Thoracic aorta (tissue), 2 donors: ENCODE measurements around the gene PITPNM1. TPM values are rescaled to one million over a fixed set of nuclear protein-coding genes. Genes with fewer than 3 reads are reported as not detected.

Experiments used
- ATAC-seq: fragments of 150-250 bp; one replicate; pipeline ENCODE4 v1.8.0; 2017; ENCODE audit warnings: low read depth; ENCODE audit not compliant: insufficient number of reproducible peaks, low FRiP score
- DNase-seq: peaks from one replicate; pipeline ENCODE4 v3.0.0-alpha.2; 2020; ENCODE audit warnings: low spot score
- H3K27ac ChIP-seq, 2 donors: fragments of 200-600 bp; sonication (generic); 1 replicate in 1 of 2; 2 replicates in 1 of 2; pipeline ENCODE4 v1.5.1; 2016; ENCODE audit warnings: mild to moderate bottlenecking in 2 of 2, moderate library complexity in 2 of 2
- H3K27me3 ChIP-seq: fragments of 200-600 bp; sonication (generic); replicated peaks from 2 replicates; pipeline ENCODE4 v1.6.0; 2016; ENCODE audit warnings: mild to moderate bottlenecking; ENCODE audit not compliant: insufficient read depth
- H3K36me3 ChIP-seq: fragments of 200-600 bp; sonication (generic); one replicate; pipeline ENCODE4 v1.5.1; 2016
- H3K4me1 ChIP-seq, 2 donors: fragments of 200-600 bp; sonication (generic); 1 replicate in 1 of 2; 2 replicates in 1 of 2; pipeline versions ENCODE4 v1.5.1 to v1.6.0; 2016; ENCODE audit warnings: low read depth in 2 of 2, mild to moderate bottlenecking in 1 of 2; ENCODE audit not compliant: control insufficient read depth in 1 of 2
- H3K4me3 ChIP-seq: fragments of 200-600 bp; sonication (generic); 2 replicates; pipeline ENCODE4 v1.5.1; 2016; ENCODE audit warnings: mild to moderate bottlenecking
- H3K9me3 ChIP-seq: fragments of 200-600 bp; sonication (generic); 2 replicates; pipeline ENCODE4 v1.5.1; 2016
- CTCF ChIP-seq: fragments of 200-600 bp; sonication (generic); IDR thresholded peaks from one replicate; pipeline ENCODE4 v1.5.1; 2019; ENCODE audit warnings: antibody characterized with exemption
- total RNA-seq, 2 donors: library from RNA; depleted of rRNA; stranded (reverse); fragments of >200 nt; gene quantifications; one replicate each; pipeline versions ENCODE4 v1.1.0 to v1.2.3, GENCODE V29; 2016

PITPNM1 gene
- total RNA-seq, 2 donors from 2014 or later, result 27.1 to 32.5 TPM

GRCh38 chr11:67523556-67524479, 18.7 kb upstream of the PITPNM1 start:
- ATAC-seq, result no peak
- DNase-seq, result no peak
- Histone ChIP-seq H3K36me3 (no peaks in the 10 kb centered on the region), H3K4me1 (no peaks in the 10 kb centered on the region), H3K4me3 (no peak overlapping the region), H3K27me3 (no peaks in the 10 kb centered on the region), H3K27ac (no peak overlapping the region), H3K9me3 (no peaks in the 10 kb centered on the region)
- TF ChIP-seq CTCF, result no peak

- TF ChIP-seq CTCF, result no peak
- no peak within 1 kb of the TSS for H3K27ac ChIP-seq
- H3K36me3 ChIP-seq, result no peaks in the 10 kb centered on the region
- no peak within 1 kb of the TSS for H3K4me3 ChIP-seq
- no peak for ATAC-seq
- no peaks in the 10 kb centered on the region for H3K9me3 ChIP-seq
- H3K4me1 ChIP-seq, result no peaks in the 10 kb centered on the region
- DNase-seq, result no peak
- H3K27me3 ChIP-seq, result no peaks in the 10 kb centered on the region
These were observed 17.8 kb upstream of the PITPNM1 start, which contains the start of gene CABP2 for GRCh38 chr11:67522844-67523555. Gene CABP2, minus strand, starts transcription at chr11:67523446. Its CDS starts 120 bp downstream, at chr11:67523326.

- H3K27ac ChIP-seq, result no peak overlapping the region
- TF ChIP-seq CTCF, result no peak
- H3K9me3 ChIP-seq, result no peaks in the 10 kb centered on the region
- H3K4me1 ChIP-seq, result no peaks in the 10 kb centered on the region
- H3K36me3 ChIP-seq, result no peaks in the 10 kb centered on the region
- no peak for ATAC-seq
- DNase-seq, result no peak
- H3K27me3 ChIP-seq, result no peaks in the 10 kb centered on the region
- H3K4me3 ChIP-seq, result no peak overlapping the region
These were observed 17.2 kb upstream of the PITPNM1 start for GRCh38 chr11:67522338-67522737.

- no peak for ATAC-seq
- TF ChIP-seq CTCF, result no peak
These were observed 16.8 kb upstream of the PITPNM1 start for GRCh38 chr11:67521924-67522323.

More at GRCh38 chr11:67521924-67522323, 16.8 kb upstream of the PITPNM1 start:
- no peak for DNase-seq
- no peak overlapping the region for H3K27ac ChIP-seq
- no peak overlapping the region for H3K4me3 ChIP-seq
- H3K27me3 ChIP-seq, result no peaks in the 10 kb centered on the region
- H3K9me3 ChIP-seq, result no peaks in the 10 kb centered on the region
- no peaks in the 10 kb centered on the region for H3K36me3 ChIP-seq
- no peaks in the 10 kb centered on the region for H3K4me1 ChIP-seq
